H9 (cell line): ENCODE measurements around the gene CNDP2. TPM values are rescaled to one million over a fixed set of nuclear protein-coding genes. Genes with fewer than 3 reads are reported as not detected.
A peak's percentile ranks its signal among the peaks of the same experiment; 100 is the strongest.

ENCODE experiments used
- DNase-seq: peaks from one replicate; pipeline ENCODE4 v3.0.0-alpha.2; 2017
- H2AFZ ChIP-seq: one replicate; pipeline ENCODE4 v1.6.1; 2013; ENCODE audit warnings: mild to moderate bottlenecking, low read length, control low read depth, moderate library complexity
- H2AK5ac ChIP-seq: 2 replicates; pipeline ENCODE4 v1.6.1; 2013; ENCODE audit warnings: low read length, control low read depth, mixed read lengths; ENCODE audit not compliant: insufficient read length
- H2BK120ac ChIP-seq: one replicate; pipeline ENCODE4 v1.6.1; 2013; ENCODE audit warnings: low read depth, mild to moderate bottlenecking, low read length, control low read depth, inconsistent platforms; ENCODE audit not compliant: poor library complexity, severe bottlenecking
- H2BK12ac ChIP-seq: 2 replicates; pipeline ENCODE4 v1.6.1; 2013; ENCODE audit warnings: low read length, control low read depth, mixed read lengths, low read depth; ENCODE audit not compliant: insufficient read length
- H2BK15ac ChIP-seq: 2 replicates; pipeline ENCODE4 v1.6.1; 2013; ENCODE audit warnings: low read depth, low read length, control low read depth
- H2BK20ac ChIP-seq: one replicate; pipeline ENCODE4 v1.6.1; 2013; ENCODE audit warnings: low read depth, mild to moderate bottlenecking, low read length, control low read depth, inconsistent platforms; ENCODE audit not compliant: poor library complexity, severe bottlenecking
- H2BK5ac ChIP-seq: 2 replicates; pipeline ENCODE4 v1.6.1; 2013; ENCODE audit warnings: low read length, control low read depth, mixed read lengths; ENCODE audit not compliant: insufficient read length
- H3K14ac ChIP-seq: 2 replicates; pipeline ENCODE4 v1.6.1; 2013; ENCODE audit warnings: low read length, control low read depth; ENCODE audit not compliant: insufficient read depth
- H3K18ac ChIP-seq: 2 replicates; pipeline ENCODE4 v1.6.1; 2013; ENCODE audit warnings: low read depth, mild to moderate bottlenecking, mixed read lengths, low read length, control low read depth; ENCODE audit not compliant: insufficient read length
- H3K23ac ChIP-seq: 2 replicates; pipeline ENCODE4 v1.6.1; 2013; ENCODE audit warnings: low read length, control low read depth, mixed read lengths, low read depth; ENCODE audit not compliant: insufficient read length
- H3K23me2 ChIP-seq: 2 replicates; pipeline ENCODE4 v1.6.1; 2013; ENCODE audit warnings: low read depth, mild to moderate bottlenecking, mixed read lengths, low read length, control low read depth; ENCODE audit not compliant: insufficient read length, poor library complexity, severe bottlenecking
- H3K27ac ChIP-seq: 2 replicates; pipeline ENCODE4 v1.5.1; 2013; ENCODE audit warnings: low read length, control low read depth, mixed read lengths, low read depth; ENCODE audit not compliant: insufficient read length
- H3K27me3 ChIP-seq: 2 replicates; pipeline ENCODE4 v1.6.1; 2013; ENCODE audit warnings: low read length, control low read depth, inconsistent platforms; ENCODE audit not compliant: insufficient read depth
- H3K4ac ChIP-seq: 2 replicates; pipeline ENCODE4 v1.6.1; 2013; ENCODE audit warnings: low read depth, mild to moderate bottlenecking, control low read depth, inconsistent platforms, low read length, moderate library complexity
- H3K4me1 ChIP-seq: 2 replicates; pipeline ENCODE4 v1.6.1; 2013; ENCODE audit warnings: low read length, control low read depth, inconsistent platforms; ENCODE audit not compliant: insufficient read depth
- H3K4me2 ChIP-seq: 2 replicates; pipeline ENCODE4 v1.6.1; 2013; ENCODE audit warnings: low read length, control low read depth, mixed read lengths; ENCODE audit not compliant: insufficient read length, insufficient read depth
- H3K56ac ChIP-seq: 2 replicates; pipeline ENCODE4 v1.6.1; 2013; ENCODE audit warnings: low read depth, mild to moderate bottlenecking, mixed read lengths, low read length, control low read depth; ENCODE audit not compliant: insufficient read length
- H3K79me1 ChIP-seq: 2 replicates; pipeline ENCODE4 v1.6.1; 2013; ENCODE audit warnings: low read depth, mild to moderate bottlenecking, moderate library complexity, low read length, control low read depth, inconsistent platforms; ENCODE audit not compliant: insufficient read depth, poor library complexity, severe bottlenecking
- H3K79me2 ChIP-seq: 2 replicates; pipeline ENCODE4 v1.6.1; 2013; ENCODE audit warnings: low read length, control low read depth, inconsistent platforms; ENCODE audit not compliant: insufficient read depth
- H3K9ac ChIP-seq: 2 replicates; pipeline ENCODE4 v1.6.1; 2013; ENCODE audit warnings: low read length, control low read depth, mixed read lengths; ENCODE audit not compliant: insufficient read length; ENCODE audit errors: extremely low read depth
- H3K9me3 ChIP-seq: one replicate; pipeline ENCODE4 v1.6.1; 2013; ENCODE audit warnings: low read depth, low read length, inconsistent platforms; ENCODE audit not compliant: control insufficient read depth
- H3T11ph ChIP-seq: one replicate; pipeline ENCODE4 v1.6.1; 2013; ENCODE audit warnings: mild to moderate bottlenecking, low read length, control low read depth, inconsistent platforms
- H4K20me1 ChIP-seq: one replicate; pipeline ENCODE4 v1.6.1; 2013; ENCODE audit not compliant: control insufficient read depth, insufficient read length, insufficient read depth
- H4K5ac ChIP-seq: 2 replicates; pipeline ENCODE4 v1.6.1; 2013; ENCODE audit warnings: low read depth, mild to moderate bottlenecking, mixed read lengths, low read length, control low read depth; ENCODE audit not compliant: insufficient read length
- H4K8ac ChIP-seq: replicated peaks from 2 replicates; pipeline ENCODE4 v1.6.1; 2013; ENCODE audit warnings: low read length, control low read depth, mixed read lengths, low read depth; ENCODE audit not compliant: insufficient read length
- H4K91ac ChIP-seq: 2 replicates; pipeline ENCODE4 v1.6.1; 2013; ENCODE audit warnings: low read depth, mild to moderate bottlenecking, moderate library complexity, mixed read lengths, low read length, control low read depth; ENCODE audit not compliant: insufficient read length
- H3K27ac Mint-ChIP-seq, 3 experiments: 2 replicates in 2 of 3; 3 replicates in 1 of 3; pipeline ENCODE4 v1.8.0; 2020 to 2021; ENCODE audit warnings: mixed read lengths in 3 of 3, mild to moderate bottlenecking in 1 of 3, moderate library complexity in 1 of 3
- H3K27me3 Mint-ChIP-seq: 2 replicates; pipeline ENCODE4 v1.8.0; 2021; ENCODE audit warnings: low read depth, mild to moderate bottlenecking, moderate library complexity, mixed read lengths
- H3K36me3 Mint-ChIP-seq, 3 experiments: 2 replicates in 2 of 3; 3 replicates in 1 of 3; pipeline ENCODE4 v1.8.0; 2020 to 2021; ENCODE audit warnings: low read depth in 3 of 3, mixed read lengths in 3 of 3; ENCODE audit not compliant: insufficient read depth in 1 of 3
- H3K4me1 Mint-ChIP-seq, 2 experiments: 2 replicates each; pipeline ENCODE4 v1.8.0; 2020; ENCODE audit warnings: mixed read lengths in 2 of 2
- H3K4me3 Mint-ChIP-seq, 2 experiments: 2 replicates in 1 of 2; 3 replicates in 1 of 2; pipeline ENCODE4 v1.8.0; 2020 to 2021; ENCODE audit warnings: mild to moderate bottlenecking in 2 of 2, mixed read lengths in 2 of 2, moderate library complexity in 1 of 2
- H3K9me3 Mint-ChIP-seq, 2 experiments: 2 replicates in 1 of 2; 3 replicates in 1 of 2; pipeline ENCODE4 v1.8.0; 2020; ENCODE audit warnings: mild to moderate bottlenecking in 2 of 2, mixed read lengths in 2 of 2, moderate library complexity in 1 of 2
- WGBS: extraction: QIAGEN DNeasy Blood & Tissue Kit; methylation state at CpG from one replicate; pipeline ENCODE4 v1.1.7; 2013; ENCODE audit warnings: missing lambda C conversion rate, low lambda C conversion rate, mixed read lengths; ENCODE audit not compliant: insufficient read length; ENCODE audit errors: extremely low coverage; 5-methylcytosine and 5-hydroxymethylcytosine counted together
- total RNA-seq: library from RNA; stranded (reverse); gene quantifications from 2 replicates; pipeline ENCODE4 v1.2.1, GENCODE V29; 2021
- TF ChIP-seq, protein P1 (sequence below): fragments of 200-600 bp; sonication (generic); conservative IDR thresholded peaks from 3 replicates; pipeline ENCODE4 v1.8.0; 2021; ENCODE audit warnings: antibody characterized with exemption, mild to moderate bottlenecking

CNDP2 gene
- total RNA-seq, 1 experiment from 2014 or later: 212 TPM

- H4K91ac ChIP-seq: no peak overlapping the region
- H3K4me3 Mint-ChIP-seq: no peak overlapping the region
- no peaks in the 10 kb centered on the region for H3K23me2 ChIP-seq
- no peak overlapping the region for H3T11ph ChIP-seq
- no peak overlapping the region for H3K14ac ChIP-seq
- no peak overlapping the region for H2BK20ac ChIP-seq
- H3K4me1 Mint-ChIP-seq: peaks cover 0 to 4% of the 10 kb centered on the region in 2 experiments; a peak in 1 of 4 replicates
- no peak overlapping the region for H3K27ac ChIP-seq
- H3K9ac ChIP-seq: no peak overlapping the region
- H3K9me3 ChIP-seq: no peaks in the 10 kb centered on the region
- peaks cover 74 to 91% (median 87%) of the 10 kb centered on the region in 3 experiments for H3K36me3 Mint-ChIP-seq
- no peak overlapping the region for H2AK5ac ChIP-seq
- DNase-seq: no peak
- no peak overlapping the region for H3K4ac ChIP-seq
- H2BK15ac ChIP-seq: no peak overlapping the region
- H4K20me1 ChIP-seq: no peaks in the 10 kb centered on the region
- H3K27me3 ChIP-seq: no peaks in the 10 kb centered on the region
- no peak overlapping the region for H3K23ac ChIP-seq
- no peak overlapping the region for H2BK5ac ChIP-seq
- no peak overlapping the region for H4K8ac ChIP-seq
- no peaks in the 10 kb centered on the region for H3K4me1 ChIP-seq
- H3K4me2 ChIP-seq: no peak overlapping the region
- TF ChIP-seq, protein P1, sequence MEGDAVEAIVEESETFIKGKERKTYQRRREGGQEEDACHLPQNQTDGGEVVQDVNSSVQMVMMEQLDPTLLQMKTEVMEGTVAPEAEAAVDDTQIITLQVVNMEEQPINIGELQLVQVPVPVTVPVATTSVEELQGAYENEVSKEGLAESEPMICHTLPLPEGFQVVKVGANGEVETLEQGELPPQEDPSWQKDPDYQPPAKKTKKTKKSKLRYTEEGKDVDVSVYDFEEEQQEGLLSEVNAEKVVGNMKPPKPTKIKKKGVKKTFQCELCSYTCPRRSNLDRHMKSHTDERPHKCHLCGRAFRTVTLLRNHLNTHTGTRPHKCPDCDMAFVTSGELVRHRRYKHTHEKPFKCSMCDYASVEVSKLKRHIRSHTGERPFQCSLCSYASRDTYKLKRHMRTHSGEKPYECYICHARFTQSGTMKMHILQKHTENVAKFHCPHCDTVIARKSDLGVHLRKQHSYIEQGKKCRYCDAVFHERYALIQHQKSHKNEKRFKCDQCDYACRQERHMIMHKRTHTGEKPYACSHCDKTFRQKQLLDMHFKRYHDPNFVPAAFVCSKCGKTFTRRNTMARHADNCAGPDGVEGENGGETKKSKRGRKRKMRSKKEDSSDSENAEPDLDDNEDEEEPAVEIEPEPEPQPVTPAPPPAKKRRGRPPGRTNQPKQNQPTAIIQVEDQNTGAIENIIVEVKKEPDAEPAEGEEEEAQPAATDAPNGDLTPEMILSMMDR: no peak
- no peak overlapping the region for H2BK12ac ChIP-seq
- H3K9me3 Mint-ChIP-seq: peaks cover 2 to 11% of the 10 kb centered on the region in 2 experiments; a peak in 2 of 5 replicates
- no peak overlapping the region for H4K5ac ChIP-seq
- H3K79me2 ChIP-seq: no peaks in the 10 kb centered on the region
- H3K56ac ChIP-seq: no peak overlapping the region
- no peak overlapping the region for H2BK120ac ChIP-seq
- WGBS: no CpG with 5 or more reads among the region's 15 CpGs
- H3K18ac ChIP-seq: no peak overlapping the region
- H3K27ac Mint-ChIP-seq: peak overlapping the region in 1 of 3 experiments; percentile 76; a peak in 1 of 7 replicates
- H2AFZ ChIP-seq: no peak overlapping the region
- no peaks in the 10 kb centered on the region for H3K27me3 Mint-ChIP-seq
- no peaks in the 10 kb centered on the region for H3K79me1 ChIP-seq
These were observed 21.1 kb downstream of the CNDP2 start for GRCh38 chr18:74517236-74517630.
